HuH-7 (cell line): Measurements from ENCODE around the gene VWA5A.

Experiments
- DNase-seq: peaks from one replicate; pipeline ENCODE4 v3.0.0; 2011; ENCODE audit warnings: low spot score

Gene VWA5A

DNA sequence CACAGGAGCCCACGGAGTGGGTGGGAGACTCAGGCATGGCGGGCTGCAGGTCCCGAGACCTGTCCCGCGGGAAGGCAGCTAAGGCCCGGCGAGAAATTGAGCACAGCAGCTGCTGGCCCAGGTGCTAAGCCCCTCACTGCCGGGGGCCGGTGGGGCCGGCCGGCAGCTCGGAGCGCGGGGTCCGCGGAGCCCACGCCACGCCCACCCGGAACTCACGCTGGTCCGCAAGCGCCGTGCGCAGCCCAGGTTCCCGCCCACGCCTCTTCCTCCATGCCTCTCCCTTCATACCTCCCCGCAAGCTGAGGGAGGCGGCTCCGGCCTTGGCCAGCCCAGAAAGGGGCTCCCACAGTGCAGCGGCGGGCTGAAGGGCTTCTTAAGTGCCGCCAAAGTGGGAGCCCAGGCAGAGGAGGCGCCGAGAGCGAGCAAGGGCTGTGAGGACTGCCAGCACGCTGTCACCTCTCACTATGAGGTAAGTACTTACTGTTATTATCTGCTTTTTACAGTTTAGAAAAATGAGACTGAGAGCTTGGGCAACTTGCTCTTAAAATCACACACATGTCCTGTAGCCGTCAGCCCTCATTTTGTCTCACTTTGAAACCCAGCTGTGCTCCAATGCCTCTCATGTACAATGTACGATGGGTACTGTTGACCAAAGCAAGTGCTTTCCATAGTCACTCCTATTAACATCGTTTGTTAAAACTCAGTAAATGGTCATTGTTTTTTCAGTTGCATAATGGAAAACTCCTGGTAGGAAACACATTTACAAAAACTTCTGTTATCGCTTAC is 55.7 kb downstream of the VWA5A start:
- peak; percentile 42 for DNase-seq

GRCh38 chr11:124172101-124172500 is 56.9 kb downstream of the VWA5A start:
- no peak for DNase-seq

DNA sequence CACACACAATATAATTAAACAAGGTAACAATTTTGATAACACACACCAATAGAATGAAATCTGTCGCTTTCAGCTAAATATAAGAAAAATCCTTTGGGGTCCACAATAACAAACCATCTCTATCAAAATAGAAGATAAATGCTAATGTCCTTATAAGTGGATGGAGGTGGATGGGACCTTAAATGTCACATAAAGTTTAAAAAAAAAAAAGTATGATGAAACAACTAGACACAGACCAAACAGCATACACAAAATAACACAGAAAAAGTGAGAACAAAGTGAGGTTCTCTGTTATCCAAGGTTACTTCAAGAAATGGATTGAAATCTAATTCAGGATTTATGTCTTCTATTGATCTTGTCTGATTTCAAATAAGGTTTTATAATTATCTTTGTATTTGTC is 57.3 kb downstream of the VWA5A start:
- no peak for DNase-seq

GRCh38 chr11:124174001-124174583 is 58.8 kb downstream of the VWA5A start:
- DNase-seq, result peak; percentile 6

GRCh38 chr11:124176925-124177715 is 61.9 kb downstream of the VWA5A start:
- no peak for DNase-seq

GRCh38 chr11:124179310-124179709 is 64.1 kb downstream of the VWA5A start:
- DNase-seq, result no peak

DNA sequence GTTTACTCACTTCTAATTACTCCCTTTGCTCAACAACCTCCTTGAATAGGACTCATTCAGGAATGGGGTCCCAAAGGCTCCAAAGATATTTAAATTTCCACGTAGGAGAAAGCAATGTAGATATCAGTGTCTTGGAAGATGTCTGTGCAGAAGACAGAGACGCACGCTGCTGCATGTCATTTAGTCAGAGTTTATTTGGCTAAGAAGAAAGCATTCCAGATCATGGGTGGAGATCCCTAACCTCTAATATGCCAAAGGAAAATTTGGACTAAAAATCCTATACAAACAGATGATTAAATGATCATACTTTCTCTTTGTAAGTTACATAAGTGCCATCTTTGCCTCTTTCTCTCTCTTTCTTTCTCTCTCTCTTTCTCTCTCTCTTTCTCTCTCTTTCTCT is 67.8 kb downstream of the VWA5A start, which contains the start of gene OR10D3:
Gene OR10D3 (plus strand): TSS at position 278 of the 400 bp plus-strand sequence. CDS start 1,925 bp downstream, outside the sequence.
- no peak for DNase-seq

GRCh38 chr11:124190298-124191139 is 75.3 kb downstream of the VWA5A start:
- no peak for DNase-seq

DNA sequence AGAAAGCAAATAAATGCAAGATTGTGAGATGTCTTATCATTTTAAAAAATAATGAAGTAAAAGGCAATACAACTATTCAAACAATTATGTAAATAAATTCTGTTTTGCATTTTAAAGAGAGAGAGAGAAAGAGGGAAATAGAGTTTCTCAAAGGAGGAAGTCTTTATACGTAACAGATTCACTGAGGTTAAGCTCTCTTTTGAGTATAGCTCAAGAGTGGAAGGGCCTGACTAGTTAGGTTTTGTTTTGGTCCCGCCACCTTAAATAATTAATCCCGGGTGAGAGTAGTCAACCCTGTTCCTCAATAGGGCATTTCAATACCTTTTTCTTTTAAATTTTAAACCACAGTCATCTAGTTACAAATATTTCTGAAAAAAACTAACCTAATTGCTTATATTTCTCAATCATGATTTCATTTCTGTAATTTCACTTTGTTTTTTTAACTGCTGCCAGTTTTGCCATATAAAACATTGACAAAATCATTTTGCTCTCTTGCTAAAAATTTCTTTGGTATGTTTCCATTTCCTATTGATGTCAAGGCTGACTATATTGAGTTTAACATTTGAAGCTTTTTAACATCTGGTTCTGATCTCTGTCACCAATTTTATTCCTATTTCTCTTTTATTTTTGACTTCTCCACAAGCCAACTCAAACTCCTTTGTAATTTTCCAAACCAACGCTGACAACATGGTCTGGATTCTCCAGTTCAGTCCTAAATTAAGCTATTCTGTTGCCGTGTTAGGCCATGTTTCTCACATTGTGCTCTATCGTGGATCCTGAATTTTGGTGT is 78.2 kb downstream of the VWA5A start:
- DNase-seq, result no peak

- DNase-seq, result no peak
Measured at GRCh38 chr11:124194293-124195188, 79.3 kb downstream of the VWA5A start.

DNA sequence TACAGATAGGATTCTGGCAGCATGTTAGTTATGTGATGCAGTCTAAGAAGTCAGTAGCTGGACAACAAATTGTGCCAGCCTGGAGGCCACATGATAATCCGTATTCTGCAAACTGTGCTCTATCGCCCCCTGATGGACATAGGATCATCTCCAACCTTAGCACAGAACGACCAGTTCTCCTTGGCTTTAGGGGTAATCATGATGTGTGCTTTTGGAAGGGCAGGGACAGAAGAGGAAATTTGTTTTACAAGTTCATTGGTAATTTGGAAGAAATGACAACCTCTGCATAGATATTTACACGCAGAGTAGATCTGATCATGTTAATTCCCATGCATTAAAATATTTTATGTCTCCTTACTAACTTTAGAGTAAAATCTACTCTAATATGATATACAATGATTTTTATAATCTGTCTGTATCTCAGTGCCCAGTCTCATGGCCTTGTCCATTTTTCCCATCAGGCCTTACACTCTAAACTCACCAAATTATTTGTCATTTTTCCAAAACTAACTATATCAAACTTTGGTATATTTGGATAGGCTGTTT is 80.0 kb downstream of the VWA5A start:
- peak; percentile 57 for DNase-seq
